Osteocyte (in vitro differentiated cells): ENCODE data around the gene ATP6V0A1. TPM values are rescaled to one million over a fixed set of nuclear protein-coding genes. Genes with fewer than 3 reads are reported as not detected.

ENCODE experiments used
- DNase-seq: peaks from one replicate; pipeline ENCODE4 v3.0.0; 2021; ENCODE audit warnings: mixed read lengths; ENCODE audit not compliant: unreplicated experiment; ENCODE audit errors: extremely low spot score
- H3K27ac Mint-ChIP-seq: one replicate; pipeline ENCODE4 v1.8.0; 2021; ENCODE audit warnings: mild to moderate bottlenecking, mixed read lengths; ENCODE audit not compliant: unreplicated experiment
- H3K27me3 Mint-ChIP-seq: one replicate; pipeline ENCODE4 v1.8.0; 2021; ENCODE audit warnings: mixed read lengths; ENCODE audit not compliant: unreplicated experiment
- H3K36me3 Mint-ChIP-seq: one replicate; pipeline ENCODE4 v1.8.0; 2021; ENCODE audit warnings: mixed read lengths; ENCODE audit not compliant: unreplicated experiment
- H3K4me1 Mint-ChIP-seq: one replicate; pipeline ENCODE4 v1.8.0; 2021; ENCODE audit warnings: mixed read lengths; ENCODE audit not compliant: unreplicated experiment
- H3K4me3 Mint-ChIP-seq: one replicate; pipeline ENCODE4 v1.8.0; 2021; ENCODE audit warnings: mild to moderate bottlenecking, moderate library complexity, mixed read lengths; ENCODE audit not compliant: unreplicated experiment
- H3K9me3 Mint-ChIP-seq: one replicate; pipeline ENCODE4 v1.8.0; 2021; ENCODE audit warnings: mixed read lengths; ENCODE audit not compliant: unreplicated experiment
- CTCF ChIP-seq: fragments of 200-600 bp; sonication (generic); IDR thresholded peaks from 2 replicates; pipeline ENCODE4 v1.5.0; 2021; ENCODE audit warnings: antibody characterized with exemption, mild to moderate bottlenecking, moderate library complexity
- total RNA-seq: library from RNA; stranded (reverse); gene quantifications from 2 replicates; pipeline ENCODE4 v1.2.1, GENCODE V29; 2021

ATP6V0A1 gene
- total RNA-seq, 1 donor from 2014 or later, result 63.2 TPM

GRCh38 chr17:42459801-42460281, 1.2 kb downstream of the ATP6V0A1 start:
- Mint-ChIP-seq H3K36me3 (no peaks in the 10 kb centered on the region), H3K4me3 (peak overlapping the region; percentile 94), H3K27ac (peak overlapping the region; percentile 97), H3K27me3 (no peaks in the 10 kb centered on the region), H3K4me1 (peaks cover 42% of the 10 kb centered on the region), H3K9me3 (no peaks in the 10 kb centered on the region)
- no peak for TF ChIP-seq CTCF
- no peak for DNase-seq

GRCh38 chr17:42460371-42460770, 1.7 kb downstream of the ATP6V0A1 start:
- no peak for TF ChIP-seq CTCF
- peak overlapping the region; percentile 94 for H3K4me3 Mint-ChIP-seq
- H3K27ac Mint-ChIP-seq, result peak overlapping the region; percentile 97
- H3K36me3 Mint-ChIP-seq, result no peaks in the 10 kb centered on the region
- no peaks in the 10 kb centered on the region for H3K27me3 Mint-ChIP-seq
- peaks cover 42% of the 10 kb centered on the region for H3K4me1 Mint-ChIP-seq
- no peaks in the 10 kb centered on the region for H3K9me3 Mint-ChIP-seq
- DNase-seq, result no peak

- no peak for DNase-seq
- no peak for TF ChIP-seq CTCF
- Mint-ChIP-seq H3K4me1 (peaks cover 17% of the 10 kb centered on the region), H3K9me3 (no peaks in the 10 kb centered on the region), H3K27me3 (no peaks in the 10 kb centered on the region), H3K36me3 (peaks cover 18% of the 10 kb centered on the region), H3K27ac (no peak overlapping the region), H3K4me3 (no peak overlapping the region)
Measured at GRCh38 chr17:42463976-42464400, 5.3 kb downstream of the ATP6V0A1 start.

GRCh38 chr17:42467889-42468288, 9.2 kb downstream of the ATP6V0A1 start:
- H3K4me3 Mint-ChIP-seq, result no peak overlapping the region
- TF ChIP-seq CTCF, result no peak
- H3K9me3 Mint-ChIP-seq, result no peaks in the 10 kb centered on the region
- H3K27ac Mint-ChIP-seq, result no peak overlapping the region
- peaks cover 36% of the 10 kb centered on the region for H3K36me3 Mint-ChIP-seq
- DNase-seq, result no peak
- no peaks in the 10 kb centered on the region for H3K27me3 Mint-ChIP-seq
- no peaks in the 10 kb centered on the region for H3K4me1 Mint-ChIP-seq

GRCh38 chr17:42472709-42473521, 14.2 kb downstream of the ATP6V0A1 start:
- no peaks in the 10 kb centered on the region for H3K27me3 Mint-ChIP-seq
- peaks cover 57% of the 10 kb centered on the region for H3K36me3 Mint-ChIP-seq
- TF ChIP-seq CTCF, result no peak
- no peak overlapping the region for H3K27ac Mint-ChIP-seq
- H3K4me1 Mint-ChIP-seq, result no peaks in the 10 kb centered on the region
- H3K9me3 Mint-ChIP-seq, result no peaks in the 10 kb centered on the region
- DNase-seq, result no peak
- no peak overlapping the region for H3K4me3 Mint-ChIP-seq
